Mammary epithelial cell (primary cell): ENCODE data around the gene PGBD1.

Experiments
- EZH2 ChIP-seq: IDR thresholded peaks from 2 replicates; pipeline ENCODE4 v1.6.1; 2012; ENCODE audit warnings: low read length, inconsistent platforms, borderline replicate concordance
- TF ChIP-seq, protein P1 (sequence below), 2 donors: IDR thresholded peaks in 1 of 2; conservative IDR thresholded peaks in 1 of 2; 2 replicates each; pipeline ENCODE4 v1.5.1; 2011 to 2012; ENCODE audit warnings: inconsistent platforms in 2 of 2, low read length in 2 of 2, mild to moderate bottlenecking in 2 of 2, control low read depth in 1 of 2, low read depth in 1 of 2; ENCODE audit not compliant: insufficient read depth in 1 of 2; ENCODE audit errors: extremely low read depth in 1 of 2

DNA sequence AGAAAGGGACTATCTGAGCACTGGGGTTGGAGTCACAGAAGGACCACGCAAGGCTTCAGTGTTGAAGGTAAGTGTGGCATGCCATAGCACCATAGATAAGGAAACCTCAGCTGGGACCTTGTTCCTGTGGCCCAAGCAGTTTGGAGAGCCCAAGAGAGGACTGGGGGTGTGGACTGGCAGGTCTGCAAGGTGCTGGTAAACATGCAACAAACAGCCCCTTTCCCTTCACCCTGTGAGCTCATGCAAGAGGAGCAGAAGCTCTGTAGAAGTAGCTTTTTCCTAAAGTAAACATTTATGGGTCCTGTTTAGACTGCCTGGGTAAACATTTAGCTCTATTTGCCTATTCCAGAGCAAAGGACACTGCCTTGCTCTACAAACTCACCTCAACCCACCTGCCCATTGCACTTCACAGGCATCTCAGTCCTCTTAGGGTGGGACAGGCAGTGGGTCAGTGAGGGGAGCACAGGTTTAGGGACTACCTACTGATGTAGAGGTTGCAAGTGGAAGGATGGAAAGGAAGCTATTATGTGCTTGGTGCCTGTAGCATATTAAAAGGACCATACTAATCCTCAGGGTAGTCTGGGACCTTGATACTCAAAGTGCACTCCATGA lies 42.5 kb downstream of the PGBD1 start:
- TF ChIP-seq, protein P1, sequence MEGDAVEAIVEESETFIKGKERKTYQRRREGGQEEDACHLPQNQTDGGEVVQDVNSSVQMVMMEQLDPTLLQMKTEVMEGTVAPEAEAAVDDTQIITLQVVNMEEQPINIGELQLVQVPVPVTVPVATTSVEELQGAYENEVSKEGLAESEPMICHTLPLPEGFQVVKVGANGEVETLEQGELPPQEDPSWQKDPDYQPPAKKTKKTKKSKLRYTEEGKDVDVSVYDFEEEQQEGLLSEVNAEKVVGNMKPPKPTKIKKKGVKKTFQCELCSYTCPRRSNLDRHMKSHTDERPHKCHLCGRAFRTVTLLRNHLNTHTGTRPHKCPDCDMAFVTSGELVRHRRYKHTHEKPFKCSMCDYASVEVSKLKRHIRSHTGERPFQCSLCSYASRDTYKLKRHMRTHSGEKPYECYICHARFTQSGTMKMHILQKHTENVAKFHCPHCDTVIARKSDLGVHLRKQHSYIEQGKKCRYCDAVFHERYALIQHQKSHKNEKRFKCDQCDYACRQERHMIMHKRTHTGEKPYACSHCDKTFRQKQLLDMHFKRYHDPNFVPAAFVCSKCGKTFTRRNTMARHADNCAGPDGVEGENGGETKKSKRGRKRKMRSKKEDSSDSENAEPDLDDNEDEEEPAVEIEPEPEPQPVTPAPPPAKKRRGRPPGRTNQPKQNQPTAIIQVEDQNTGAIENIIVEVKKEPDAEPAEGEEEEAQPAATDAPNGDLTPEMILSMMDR (conservative IDR thresholded peaks at IDR 0.05 in 1 of 2, IDR thresholded peaks at IDR 0.05 in 1 of 2; ENCODE audit: extremely low read depth in 1 of 2, insufficient read depth in 1 of 2, low read depth in 1 of 2, low read length in 2 of 2): no peak
- TF ChIP-seq EZH2: no peak
